Activated CD4-positive, alpha-beta T cell treated with anti-CD3 and anti-CD28 coated beads for 4 hours (primary cell): Measurements from ENCODE around the gene MED12L.

Source experiments
- DNase-seq, 2 donors: peaks; one replicate each; pipeline ENCODE4 v3.0.0-alpha.2; 2020

MED12L gene

GRCh38 chr3:151330899-151331298 lies 245.4 kb downstream of the MED12L start:
- no peak for DNase-seq

GRCh38 chr3:151331696-151332095 lies 246.2 kb downstream of the MED12L start:
- DNase-seq: no peak

GRCh38 chr3:151345859-151346258 lies 260.4 kb downstream of the MED12L start:
- no peak for DNase-seq

GRCh38 chr3:151346292-151346691 lies 260.8 kb downstream of the MED12L start:
- DNase-seq: no peak

- no peak for DNase-seq
Measured at GRCh38 chr3:151347432-151347831, 262.0 kb downstream of the MED12L start.

- DNase-seq: no peak
Measured at GRCh38 chr3:151350656-151351055, 265.2 kb downstream of the MED12L start.

GRCh38 chr3:151351219-151351618 lies 265.8 kb downstream of the MED12L start:
- DNase-seq: no peak

- no peak for DNase-seq
Measured at GRCh38 chr3:151351648-151352047, 266.2 kb downstream of the MED12L start.

- no peak for DNase-seq
Measured at GRCh38 chr3:151356794-151357462, 271.5 kb downstream of the MED12L start.

- DNase-seq: no peak
Measured at GRCh38 chr3:151357463-151357850, 272.0 kb downstream of the MED12L start.

GRCh38 chr3:151362751-151363174 lies 277.3 kb downstream of the MED12L start:
- no peak for DNase-seq

GRCh38 chr3:151366993-151367392 lies 281.5 kb downstream of the MED12L start:
- DNase-seq: no peak

GRCh38 chr3:151367448-151367847 lies 282.0 kb downstream of the MED12L start:
- DNase-seq: no peak

- no peak for DNase-seq
Measured at GRCh38 chr3:151371526-151371925, 286.1 kb downstream of the MED12L start.

GRCh38 chr3:151372063-151372820 lies 286.8 kb downstream of the MED12L start:
- no peak for DNase-seq

- DNase-seq: no peak
Measured at GRCh38 chr3:151377768-151378385, 292.4 kb downstream of the MED12L start.

GRCh38 chr3:151379083-151379734 lies 293.7 kb downstream of the MED12L start:
- no peak for DNase-seq

- DNase-seq: no peak
Measured at GRCh38 chr3:151382671-151383070, 297.2 kb downstream of the MED12L start.

GRCh38 chr3:151383111-151383510 lies 297.6 kb downstream of the MED12L start:
- no peak for DNase-seq

GRCh38 chr3:151383956-151384355 lies 298.5 kb downstream of the MED12L start:
- DNase-seq: no peak

- DNase-seq: no peak
Measured at GRCh38 chr3:151384741-151385174, 299.3 kb downstream of the MED12L start, which contains the start of gene P2RY12. P2RY12 (minus strand) TSS chr3:151384753; CDS start chr3:151338845, 45,908 bp downstream.

- no peak for DNase-seq
Measured at GRCh38 chr3:151386056-151386455, 300.6 kb downstream of the MED12L start.

GRCh38 chr3:151387432-151387831 lies 302.0 kb downstream of the MED12L start:
- DNase-seq: no peak
